ENCODE data around the gene RAB3GAP2.

GRCh38 chr1:220221670-220222069 is 50.6 kb downstream of the RAB3GAP2 start:
- TF ChIP-seq EZH2 (IDR thresholded peaks at IDR 0.05; ENCODE audit: insufficient read depth, poor library complexity, severe bottlenecking) (no peak), EZH2phosphoT487 (IDR thresholded peaks at IDR 0.05; ENCODE audit: insufficient read depth, low read depth) (no peak)

All from GM23248 (cell line).